ENCODE results near the gene SUMO4.

The SUMO4 gene

GRCh38 chr6:149389509-149390297, 10.4 kb upstream of the SUMO4 start:
- no peak for DNase-seq (ENCODE audit: low read depth in 2 of 2)

GRCh38 chr6:149392093-149392492, 8.0 kb upstream of the SUMO4 start:
- no peak for DNase-seq (ENCODE audit: low read depth in 2 of 2)

- no peak for DNase-seq (ENCODE audit: low read depth in 2 of 2)
These were observed 7.5 kb upstream of the SUMO4 start for GRCh38 chr6:149392535-149392934.

DNA sequence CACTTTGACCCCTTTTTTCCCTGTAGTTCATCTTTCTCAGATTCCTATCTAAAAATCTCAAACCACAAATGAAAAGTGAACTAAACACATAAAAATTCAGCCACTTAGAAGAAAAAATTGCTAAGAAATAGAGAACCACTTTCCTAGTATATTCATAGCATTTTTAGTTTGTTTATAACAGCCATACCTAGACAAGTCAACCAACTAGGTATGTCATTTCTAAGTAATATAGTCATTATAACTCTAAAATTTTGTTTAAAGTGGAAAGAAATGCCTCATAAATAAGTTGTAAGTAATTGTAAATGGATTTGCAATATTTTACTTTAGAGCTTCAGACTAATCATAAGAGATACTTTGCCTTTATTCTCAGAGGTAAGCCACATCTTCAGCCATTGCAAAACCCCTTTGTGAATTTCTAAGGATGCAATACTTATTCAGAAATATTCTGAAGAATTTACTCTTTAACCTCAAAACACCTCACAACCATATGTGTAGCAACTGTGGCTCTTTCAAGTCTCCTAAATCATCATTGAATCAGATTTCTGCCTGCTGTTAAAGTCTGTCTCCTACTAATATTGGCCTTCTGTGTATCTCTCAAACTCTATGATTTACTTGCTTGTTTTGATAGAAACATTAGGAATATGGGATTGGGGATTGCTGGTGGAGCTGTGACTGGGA, 6.9 kb upstream of the SUMO4 start:
- DNase-seq (ENCODE audit: low read depth in 2 of 2): no peak

GRCh38 chr6:149395185-149395584, 4.9 kb upstream of the SUMO4 start:
- DNase-seq (ENCODE audit: low read depth in 2 of 2): no peak

DNA sequence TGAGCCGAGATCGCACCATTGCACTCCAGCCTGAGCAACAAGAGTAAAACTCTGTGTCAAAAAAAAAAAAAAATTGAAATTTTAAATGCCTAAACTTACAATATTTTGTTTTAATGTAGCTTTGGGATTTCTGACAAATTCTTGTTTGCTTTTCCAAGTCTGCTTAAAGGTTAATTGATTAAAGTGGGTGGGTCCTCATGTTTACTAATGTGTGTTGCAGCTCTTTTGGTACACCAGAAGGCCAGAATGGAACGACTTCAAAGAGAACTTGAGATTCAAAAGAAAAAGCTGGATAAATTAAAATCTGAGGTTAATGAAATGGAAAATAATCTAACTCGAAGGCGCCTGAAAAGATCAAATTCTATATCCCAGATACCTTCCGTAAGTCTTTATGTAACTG, 2.7 kb upstream of the SUMO4 start:
- DNase-seq (ENCODE audit: low read depth in 2 of 2): no peak

- no peak for DNase-seq (ENCODE audit: low read depth in 2 of 2)
These were observed 3.5 kb downstream of the SUMO4 start for GRCh38 chr6:149403534-149403933.

- DNase-seq (ENCODE audit: low read depth in 2 of 2): no peak
These were observed 6.0 kb downstream of the SUMO4 start for GRCh38 chr6:149405823-149406765.

DNA sequence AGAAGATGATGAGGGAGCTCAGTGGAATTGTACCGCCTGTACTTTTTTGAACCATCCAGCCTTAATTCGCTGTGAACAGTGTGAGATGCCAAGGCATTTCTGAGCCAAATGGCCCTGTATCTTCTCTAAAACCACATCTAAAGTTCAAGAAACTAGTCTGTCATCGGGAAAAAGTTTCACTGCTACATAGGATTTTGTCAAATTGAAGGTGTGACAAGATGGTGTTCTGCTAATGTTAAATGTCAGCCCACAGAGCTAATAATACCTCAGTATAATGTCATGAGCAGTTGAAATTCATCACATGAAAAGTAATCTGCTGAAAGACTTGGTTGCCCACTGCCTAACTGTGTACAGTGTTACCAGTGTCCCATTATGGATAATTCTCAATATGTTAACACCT, 9.6 kb downstream of the SUMO4 start:
- DNase-seq (ENCODE audit: low read depth in 2 of 2): no peak

GRCh38 chr6:149410557-149410956, 10.5 kb downstream of the SUMO4 start:
- no peak for DNase-seq (ENCODE audit: low read depth in 2 of 2)

- DNase-seq (ENCODE audit: low read depth in 2 of 2): no peak
These were observed 13.9 kb downstream of the SUMO4 start for GRCh38 chr6:149414009-149414408.

DNA sequence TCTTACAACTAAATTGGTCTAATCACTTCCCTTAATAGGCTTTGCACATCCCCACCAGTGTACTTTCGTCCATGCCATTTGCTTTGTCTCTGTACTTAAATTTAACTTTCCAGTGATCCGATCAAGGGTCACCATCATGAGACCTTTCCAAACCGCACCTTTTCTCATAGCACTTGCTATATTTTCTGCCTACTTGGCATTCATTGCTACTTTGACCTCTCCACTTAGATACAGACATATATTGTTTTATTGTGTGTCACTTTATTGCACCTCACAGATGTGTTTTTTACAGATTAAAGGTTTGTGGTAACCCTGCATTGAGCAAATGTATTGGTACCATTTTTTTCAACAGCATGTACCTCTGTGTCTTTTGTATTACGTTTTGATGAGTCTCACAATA, 14.8 kb downstream of the SUMO4 start:
- DNase-seq (ENCODE audit: low read depth in 2 of 2): no peak

- no peak for DNase-seq (ENCODE audit: low read depth in 2 of 2)
These were observed 19.8 kb downstream of the SUMO4 start for GRCh38 chr6:149419696-149420404.

- no peak for DNase-seq (ENCODE audit: low read depth in 2 of 2)
These were observed 21.1 kb downstream of the SUMO4 start for GRCh38 chr6:149421132-149421531.

- DNase-seq (ENCODE audit: low read depth in 2 of 2): no peak
These were observed 22.5 kb downstream of the SUMO4 start for GRCh38 chr6:149422581-149422980.

GRCh38 chr6:149423964-149424440, 23.9 kb downstream of the SUMO4 start:
- DNase-seq (ENCODE audit: low read depth in 2 of 2): no peak

DNA sequence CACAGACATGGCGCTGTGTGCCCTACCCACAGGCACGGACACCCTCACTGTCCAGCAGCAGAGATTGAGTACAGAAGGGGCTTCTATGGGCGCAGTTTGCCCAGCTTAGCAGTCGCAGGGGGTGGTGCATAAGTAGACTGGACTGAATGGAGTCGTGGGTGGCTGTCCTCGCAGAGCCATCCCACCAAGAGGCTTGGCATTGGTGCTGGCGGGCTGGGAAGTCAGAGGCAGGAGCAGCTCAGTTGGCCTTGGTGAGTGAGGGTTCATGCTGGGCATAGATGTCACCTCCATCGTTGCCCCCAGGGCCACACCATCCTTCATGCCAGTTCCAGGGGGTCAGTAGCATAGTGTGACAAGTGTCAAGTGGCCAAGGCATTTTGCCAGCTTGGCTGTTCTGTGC, 25.2 kb downstream of the SUMO4 start:
- no peak for DNase-seq (ENCODE audit: low read depth in 2 of 2)

DNA sequence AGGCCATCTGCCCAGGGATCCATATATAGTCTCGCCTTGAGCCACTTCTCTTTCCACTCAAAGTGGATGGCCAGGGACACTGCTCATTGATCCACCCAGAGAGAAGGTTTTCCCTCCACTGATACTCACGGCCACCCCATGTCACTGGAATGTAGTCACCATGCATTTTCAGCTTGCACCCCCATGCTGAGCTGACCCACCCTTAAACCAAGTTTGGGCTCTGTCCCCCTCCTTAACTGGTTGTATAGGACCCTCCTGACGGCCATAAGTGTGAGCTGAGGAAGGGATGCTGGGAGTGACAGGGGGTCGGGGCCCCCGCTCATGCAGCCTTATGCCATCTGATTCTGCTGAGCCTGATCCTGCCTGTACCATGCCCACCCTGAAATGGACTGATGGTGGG, 25.7 kb downstream of the SUMO4 start:
- no peak for DNase-seq (ENCODE audit: low read depth in 2 of 2)

GRCh38 chr6:149428606-149429005, 28.5 kb downstream of the SUMO4 start:
- no peak for DNase-seq (ENCODE audit: low read depth in 2 of 2)

DNA sequence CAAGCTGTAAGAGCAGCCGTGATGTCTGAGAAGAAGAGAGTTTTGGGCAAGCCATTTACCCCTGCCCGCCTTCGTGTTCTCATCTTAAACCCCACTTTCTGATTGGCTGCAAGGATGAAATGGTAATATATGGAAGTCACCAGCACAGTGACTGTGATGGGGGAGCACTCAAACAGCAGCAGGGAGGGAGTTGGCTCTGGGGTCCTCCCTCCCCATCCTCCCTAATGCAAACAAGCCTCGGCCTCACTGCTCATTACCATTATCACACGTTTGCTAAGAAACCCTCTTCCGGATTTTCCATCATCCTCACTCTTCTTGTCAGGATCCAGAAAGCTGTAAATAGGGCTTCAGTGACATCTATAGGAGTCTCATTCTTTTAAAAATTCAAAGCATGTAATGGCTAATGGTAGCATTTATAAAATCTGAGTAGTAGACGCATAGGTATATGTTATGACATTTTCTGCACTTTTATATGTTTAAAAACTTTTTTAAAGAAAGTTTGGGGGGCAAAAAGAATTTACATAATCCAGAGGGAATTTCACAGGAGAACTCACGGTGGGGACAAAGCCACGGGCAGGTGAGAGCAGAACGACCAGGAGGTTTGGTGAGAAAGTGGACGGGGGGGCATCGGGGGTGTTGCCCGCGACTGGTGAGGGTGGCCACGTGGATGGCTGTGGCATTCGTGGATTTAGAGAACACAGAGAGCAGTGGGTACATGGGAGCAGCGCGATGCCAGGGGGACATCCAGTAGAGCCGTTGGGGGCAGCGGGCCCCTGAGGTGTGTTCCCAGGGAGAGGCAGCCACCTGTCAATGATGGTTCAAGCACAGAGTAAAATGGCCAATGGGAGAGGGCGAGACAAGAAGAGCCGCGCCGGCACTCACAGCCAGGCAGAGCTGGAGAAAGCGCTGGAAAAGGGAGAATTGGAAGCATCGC, 29.6 kb downstream of the SUMO4 start:
- DNase-seq (ENCODE audit: low read depth in 2 of 2): no peak
